Neutrophil (primary cell): ENCODE data around the gene FLVCR2.

Source experiments
- H3K27ac ChIP-seq: fragments of 200-600 bp; sonication (generic); 2 replicates; pipeline ENCODE4 v1.5.1; 2016; ENCODE audit warnings: mild to moderate bottlenecking, moderate library complexity
- H3K27me3 ChIP-seq: fragments of 200-600 bp; sonication (generic); 2 replicates; pipeline ENCODE4 v1.6.0; 2016; ENCODE audit warnings: mild to moderate bottlenecking
- H3K36me3 ChIP-seq: fragments of 200-600 bp; sonication (generic); 2 replicates; pipeline ENCODE4 v1.5.1; 2017
- H3K4me1 ChIP-seq, 2 experiments: fragments of 200-600 bp in 1 of 2; sonication (generic) in 1 of 2; 1 replicate in 1 of 2; 2 replicates in 1 of 2; pipeline versions ENCODE4 v1.5.1 to v1.6.1; 2013 to 2016; ENCODE audit warnings: low read depth in 1 of 2, low read length in 1 of 2, mild to moderate bottlenecking in 1 of 2, moderate library complexity in 1 of 2; ENCODE audit not compliant: control insufficient read depth in 1 of 2, insufficient read depth in 1 of 2
- H3K4me3 ChIP-seq, 2 experiments: fragments of 200-600 bp in 1 of 2; sonication (generic) in 1 of 2; 1 replicate in 1 of 2; 2 replicates in 1 of 2; pipeline ENCODE4 v1.5.1; 2013 to 2016; ENCODE audit warnings: low read depth in 1 of 2, low read length in 1 of 2, mild to moderate bottlenecking in 1 of 2, moderate library complexity in 1 of 2
- H3K9me3 ChIP-seq: fragments of 200-600 bp; sonication (generic); 2 replicates; pipeline ENCODE4 v1.5.1; 2016
- CTCF ChIP-seq: fragments of 200-600 bp; sonication (generic); IDR thresholded peaks from 2 replicates; pipeline ENCODE4 v1.5.1; 2016; ENCODE audit warnings: antibody characterized with exemption

Gene FLVCR2

GRCh38 chr14:75615200-75615599 is 36.8 kb downstream of the FLVCR2 start:
- Histone ChIP-seq H3K36me3 (no peaks in the 10 kb centered on the region), H3K4me1 (peaks cover 5 to 14% of the 10 kb centered on the region in 2 experiments), H3K27ac (peak overlapping the region; percentile 51), H3K4me3 (no peak overlapping the region), H3K9me3 (no peaks in the 10 kb centered on the region), H3K27me3 (no peaks in the 10 kb centered on the region)
- no peak for TF ChIP-seq CTCF

- no peak for TF ChIP-seq CTCF
- no peaks in the 10 kb centered on the region for H3K9me3 ChIP-seq
- peaks cover 5 to 6% of the 10 kb centered on the region in 2 experiments for H3K4me1 ChIP-seq
- H3K36me3 ChIP-seq, result no peaks in the 10 kb centered on the region
- no peak overlapping the region for H3K4me3 ChIP-seq
- no peak overlapping the region for H3K27ac ChIP-seq
- H3K27me3 ChIP-seq, result no peaks in the 10 kb centered on the region
Observed at GRCh38 chr14:75619548-75619947, 41.1 kb downstream of the FLVCR2 start.

- Histone ChIP-seq H3K9me3 (no peaks in the 10 kb centered on the region), H3K27ac (no peak overlapping the region), H3K36me3 (no peaks in the 10 kb centered on the region), H3K4me3 (no peak overlapping the region), H3K27me3 (no peaks in the 10 kb centered on the region), H3K4me1 (no peaks in the 10 kb centered on the region)
- no peak for TF ChIP-seq CTCF
Observed at GRCh38 chr14:75625034-75625433, 46.6 kb downstream of the FLVCR2 start.

- no peaks in the 10 kb centered on the region for H3K9me3 ChIP-seq
- no peaks in the 10 kb centered on the region for H3K4me1 ChIP-seq
- TF ChIP-seq CTCF, result no peak
- H3K36me3 ChIP-seq, result no peaks in the 10 kb centered on the region
- H3K27me3 ChIP-seq, result no peaks in the 10 kb centered on the region
- no peak overlapping the region for H3K4me3 ChIP-seq
- H3K27ac ChIP-seq, result no peak overlapping the region
Observed at GRCh38 chr14:75626396-75626795, 48.0 kb downstream of the FLVCR2 start.

GRCh38 chr14:75626863-75627262 is 48.4 kb downstream of the FLVCR2 start:
- H3K27ac ChIP-seq, result no peak overlapping the region
- no peak overlapping the region for H3K4me3 ChIP-seq
- H3K9me3 ChIP-seq, result no peaks in the 10 kb centered on the region
- H3K4me1 ChIP-seq, result no peaks in the 10 kb centered on the region
- no peaks in the 10 kb centered on the region for H3K36me3 ChIP-seq
- TF ChIP-seq CTCF, result no peak
- H3K27me3 ChIP-seq, result no peaks in the 10 kb centered on the region

- H3K9me3 ChIP-seq, result no peaks in the 10 kb centered on the region
- no peak overlapping the region for H3K4me3 ChIP-seq
- no peaks in the 10 kb centered on the region for H3K4me1 ChIP-seq
- H3K27me3 ChIP-seq, result no peaks in the 10 kb centered on the region
- no peaks in the 10 kb centered on the region for H3K36me3 ChIP-seq
- H3K27ac ChIP-seq, result no peak overlapping the region
- TF ChIP-seq CTCF, result no peak
Observed at GRCh38 chr14:75627406-75627805, 49.0 kb downstream of the FLVCR2 start.
